Measurements from ENCODE around the gene SEL1L2.

SEL1L2 gene

DNA sequence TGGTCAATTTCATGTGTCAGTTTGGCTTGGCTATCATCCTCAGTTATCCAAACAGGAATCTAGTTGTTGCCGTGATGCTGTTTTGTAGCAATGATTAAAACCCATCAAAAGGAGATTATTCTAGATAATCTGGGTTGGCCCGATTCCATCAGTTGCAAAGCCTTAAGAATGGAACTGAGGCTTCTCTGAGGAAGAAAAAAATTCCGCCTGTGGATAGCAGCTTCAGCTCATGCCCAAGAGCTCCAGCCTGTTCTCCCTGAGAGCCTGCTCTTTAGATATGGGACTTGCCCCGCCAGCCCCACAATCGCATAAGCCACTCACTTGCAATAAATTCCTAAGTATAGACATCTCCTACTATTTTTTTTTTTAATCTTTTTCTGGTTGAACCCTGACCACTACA is 61.5 kb downstream of the SEL1L2 start:
- no peak for FAIRE-seq

DNA sequence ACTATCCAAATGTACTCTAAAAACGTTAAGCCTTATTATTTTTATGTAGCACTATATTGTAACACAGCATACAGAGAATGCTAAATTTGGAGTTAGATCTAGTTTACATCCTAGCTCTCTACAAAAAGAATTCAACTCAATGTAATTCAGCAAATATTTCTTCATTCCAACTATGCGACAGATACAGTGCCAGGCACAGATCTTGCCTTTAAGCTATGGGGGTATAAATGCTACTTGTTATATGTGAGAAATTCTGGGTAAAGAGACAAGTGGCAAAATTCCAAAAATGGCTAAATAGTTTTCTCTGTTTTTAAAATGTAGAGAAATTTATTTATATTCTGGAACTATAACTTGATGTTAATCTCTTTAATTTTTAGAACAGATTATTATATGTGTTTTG is 63.2 kb downstream of the SEL1L2 start:
- no peak for FAIRE-seq

DNA sequence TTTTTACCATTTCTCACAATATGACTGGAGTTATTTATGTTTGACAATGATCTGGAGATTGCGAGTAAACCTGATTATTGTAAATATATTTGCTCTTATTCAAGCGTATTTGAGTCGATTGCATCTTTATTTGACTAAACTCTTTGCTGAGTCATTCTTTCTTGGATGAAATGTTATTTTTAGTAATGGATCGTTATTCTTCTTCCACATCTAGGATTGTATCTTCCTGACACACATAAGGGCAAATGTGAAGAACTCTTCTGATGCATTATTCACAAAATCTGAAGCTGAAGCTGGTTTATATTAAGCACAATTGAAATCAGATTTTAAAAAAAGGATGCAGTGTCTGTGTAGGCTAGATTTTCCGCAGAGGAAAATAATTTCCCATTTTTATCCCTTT is 68.2 kb downstream of the SEL1L2 start:
- no peak for FAIRE-seq

DNA sequence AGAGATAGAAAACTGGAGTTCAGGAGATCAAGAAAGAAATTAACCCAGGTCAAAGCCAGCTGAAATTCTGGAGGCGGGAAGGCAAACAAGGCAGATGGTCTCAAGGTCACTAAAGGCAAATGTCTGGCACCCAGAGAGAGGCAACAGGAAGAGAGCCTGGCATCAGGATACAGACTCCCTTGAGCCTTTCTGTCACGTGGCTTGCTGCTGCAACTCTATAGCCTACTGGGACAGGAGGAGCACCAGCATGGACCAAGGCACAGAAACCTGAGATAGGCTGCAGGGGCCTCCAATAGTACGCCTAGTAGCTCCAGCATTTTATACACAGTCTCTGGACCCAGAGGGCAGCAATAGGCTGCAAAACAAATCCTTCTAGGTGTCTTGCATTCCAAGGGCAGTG is 75.1 kb downstream of the SEL1L2 start:
- FAIRE-seq, result no peak

DNA sequence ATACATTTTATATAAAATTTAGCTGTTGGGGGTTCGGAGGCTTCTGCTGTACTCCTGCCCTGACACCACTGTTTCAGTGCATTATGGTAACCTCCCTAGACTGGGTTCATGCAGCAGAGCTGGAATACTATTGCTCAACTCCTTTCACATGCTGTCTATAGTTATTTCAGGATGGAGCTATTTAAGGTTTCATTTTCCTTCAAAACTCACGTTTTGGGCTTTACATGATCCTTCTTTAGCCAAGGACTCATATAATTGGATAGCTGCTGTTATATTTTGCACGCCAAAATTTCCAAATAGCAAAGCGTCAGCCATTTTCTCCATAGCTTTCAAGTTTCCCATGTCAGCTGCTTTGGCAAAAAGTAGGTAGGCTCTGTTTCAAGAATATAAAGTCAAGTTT is 76.8 kb downstream of the SEL1L2 start:
- no peak for FAIRE-seq

DNA sequence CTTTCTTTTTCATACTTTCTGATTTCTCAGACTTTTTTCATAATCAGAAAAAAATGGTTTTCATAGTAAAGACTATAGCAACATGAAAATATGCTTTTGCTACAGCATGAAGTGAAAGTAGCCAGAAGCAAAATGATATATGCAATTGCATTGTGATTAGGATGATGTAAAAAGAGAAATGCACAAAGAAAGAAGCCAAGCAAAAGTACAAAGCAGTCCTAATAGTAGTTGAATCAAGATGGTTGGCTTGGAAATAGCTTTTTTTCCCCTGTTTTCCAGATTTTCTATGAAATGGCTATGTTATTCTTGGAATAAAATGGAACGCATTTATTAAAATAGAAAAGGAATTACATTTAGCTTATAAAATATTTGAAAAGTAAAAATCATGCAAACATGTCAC is 77.3 kb downstream of the SEL1L2 start:
- no peak for FAIRE-seq

DNA sequence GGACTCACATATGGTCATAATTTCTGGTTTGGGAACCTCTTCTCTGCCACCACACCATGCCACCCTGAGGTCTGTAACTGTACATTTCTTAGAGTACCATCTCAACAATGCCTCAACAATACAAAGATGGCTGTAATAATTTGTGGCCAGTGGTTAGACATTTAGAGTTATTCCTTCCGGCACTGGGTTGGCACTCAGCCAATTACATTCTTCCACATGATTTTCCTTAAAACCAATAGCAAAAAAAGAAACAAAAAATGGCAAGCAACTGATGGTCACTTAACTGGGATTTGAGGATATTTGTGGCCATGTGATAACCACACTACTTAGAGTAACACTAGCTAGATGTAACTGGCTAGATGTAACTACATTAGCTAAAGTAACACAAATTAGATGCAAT is 79.9 kb downstream of the SEL1L2 start:
- no peak for FAIRE-seq

DNA sequence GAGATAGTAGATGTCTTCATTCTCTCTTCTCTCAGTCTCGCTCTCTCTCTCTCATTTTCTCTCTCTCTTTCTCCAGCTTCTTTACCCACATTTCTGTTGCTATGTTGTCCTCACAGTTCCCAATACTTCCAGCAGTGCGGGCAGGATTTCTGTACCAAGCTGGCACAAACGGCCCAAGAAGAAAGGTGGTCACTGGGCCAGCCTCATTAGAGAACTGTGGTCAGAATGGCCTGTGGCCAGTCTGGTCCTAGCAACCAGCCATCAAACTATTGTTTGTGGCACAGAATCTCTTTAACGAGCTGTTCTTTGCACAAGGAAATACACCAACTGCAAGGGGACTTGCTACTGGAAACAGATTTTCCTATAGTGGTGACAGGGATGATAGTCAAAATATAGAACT is 81.3 kb downstream of the SEL1L2 start:
- FAIRE-seq, result no peak

DNA sequence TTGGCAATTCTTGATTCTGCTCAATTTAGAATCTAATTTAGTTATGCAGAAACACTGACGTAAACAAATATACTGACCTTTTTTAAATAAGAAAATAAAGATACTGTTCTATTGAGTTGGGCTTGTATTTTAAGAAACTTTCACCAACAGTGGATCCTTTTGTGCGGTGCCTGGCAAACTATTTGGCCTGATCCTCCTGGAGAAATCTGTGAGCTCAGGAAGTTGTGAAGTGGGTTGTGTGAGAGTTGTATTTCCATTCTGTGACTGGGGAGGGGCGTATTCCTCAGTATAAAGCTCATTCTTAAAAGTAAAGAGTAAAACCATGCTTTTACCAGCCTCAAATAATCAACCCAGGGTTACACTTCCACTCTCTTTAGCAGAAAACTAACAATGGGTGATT is 85.6 kb downstream of the SEL1L2 start:
- no peak for FAIRE-seq

DNA sequence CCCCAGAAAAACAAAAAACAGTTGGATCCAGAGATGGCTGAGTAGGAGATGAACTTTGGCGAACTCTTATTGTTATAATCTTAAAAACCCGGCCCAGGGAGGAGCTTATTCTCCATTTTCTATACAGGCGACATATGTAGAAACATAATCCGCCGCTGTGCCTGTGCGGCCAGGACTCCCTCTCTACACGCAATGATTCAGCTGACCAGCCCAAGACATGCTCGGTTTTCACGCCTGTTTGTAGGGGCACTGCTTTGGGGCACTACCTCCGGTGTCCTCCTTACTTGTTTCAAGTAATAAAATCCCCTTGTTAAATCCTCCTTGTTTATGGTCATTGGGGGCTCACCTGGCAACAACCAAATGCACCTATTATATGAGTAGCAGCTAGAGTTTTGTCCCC is 89.9 kb downstream of the SEL1L2 start:
- no peak for FAIRE-seq

DNA sequence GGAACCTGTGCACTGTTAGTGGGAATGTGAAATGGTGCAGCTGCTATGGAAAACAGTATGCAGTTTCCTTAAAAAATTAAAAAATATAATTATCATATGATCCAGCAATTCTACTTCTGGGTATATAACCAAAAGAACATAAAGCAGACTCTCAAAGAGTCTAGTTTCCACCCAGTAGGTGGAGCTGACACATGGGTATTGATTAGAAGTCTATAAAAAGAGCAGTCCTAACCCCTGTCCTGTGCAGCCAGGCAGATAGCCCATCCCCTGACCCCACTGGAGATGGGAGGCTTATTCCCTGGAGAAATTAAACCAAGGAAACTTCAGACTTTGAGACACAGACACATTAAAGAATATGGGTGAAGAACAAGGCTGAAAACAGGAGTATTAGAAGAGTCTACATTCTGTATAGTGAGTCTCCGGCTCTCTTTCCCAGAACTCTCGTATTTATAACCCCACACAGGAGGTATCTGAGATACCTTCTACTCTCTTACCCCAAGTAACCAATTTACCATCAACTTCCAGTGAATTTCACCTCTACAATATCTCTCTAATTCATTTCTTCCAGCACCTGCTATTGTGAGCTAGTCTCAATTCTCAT is 92.3 kb downstream of the SEL1L2 start:
- FAIRE-seq, result no peak

DNA sequence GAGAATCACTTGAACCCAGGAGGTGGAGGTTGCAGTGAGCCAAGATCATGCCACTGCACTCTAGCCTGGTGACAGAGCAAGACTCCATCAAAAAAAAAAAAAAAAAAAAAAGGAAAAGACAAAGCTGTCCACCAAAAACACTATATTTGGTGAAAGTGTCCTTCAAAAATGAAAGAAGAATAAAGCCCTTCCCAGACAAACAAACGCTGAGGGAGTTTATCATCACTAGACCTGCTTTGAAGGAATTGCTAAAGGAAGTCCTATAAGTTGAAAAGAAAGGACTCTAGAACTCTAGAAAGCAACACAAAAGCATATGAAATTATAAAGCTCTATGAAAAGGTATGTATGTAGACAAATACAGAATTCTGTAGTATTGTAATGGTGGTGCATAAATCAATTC is 98.8 kb downstream of the SEL1L2 start:
- FAIRE-seq, result no peak

DNA sequence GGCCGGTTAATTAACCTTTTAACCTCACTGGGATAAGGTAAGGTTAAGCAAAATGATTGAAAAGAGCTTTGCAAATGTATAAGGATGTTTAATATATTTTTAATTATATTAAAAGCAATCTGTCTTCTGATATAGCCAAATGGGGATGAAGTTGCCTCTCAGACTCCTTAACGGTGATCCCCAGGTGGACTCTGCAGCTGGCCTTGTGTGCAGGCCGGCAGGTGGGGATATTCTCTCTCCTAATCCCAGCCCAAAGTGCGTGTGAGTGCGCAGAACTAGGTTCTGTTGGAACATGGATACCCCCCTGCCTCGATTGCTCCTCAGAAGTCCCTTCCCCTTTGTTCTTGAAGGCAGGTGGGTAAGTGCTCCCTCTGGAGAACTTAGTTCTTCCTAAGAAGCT is 105.6 kb downstream of the SEL1L2 start:
- no peak for FAIRE-seq

DNA sequence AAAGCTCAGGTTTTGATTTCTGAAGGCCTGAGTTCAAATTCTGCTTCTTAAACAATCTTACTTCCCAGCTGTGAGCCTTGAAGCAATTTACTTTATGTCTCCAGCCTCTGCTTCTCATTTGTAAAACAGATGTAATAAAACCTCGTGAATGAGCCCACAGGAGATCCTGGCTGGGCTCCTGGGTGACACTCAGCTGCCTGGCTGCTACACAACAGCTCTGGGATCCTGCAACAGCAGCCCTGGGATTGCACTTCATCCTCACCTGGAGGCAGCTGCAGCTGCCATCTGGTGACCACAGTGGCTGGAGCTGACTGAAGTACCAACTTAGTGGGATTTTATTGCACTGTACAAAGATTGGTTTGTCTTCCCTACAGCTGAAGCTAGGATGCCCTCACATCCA is 107.0 kb downstream of the SEL1L2 start:
- FAIRE-seq, result no peak

DNA sequence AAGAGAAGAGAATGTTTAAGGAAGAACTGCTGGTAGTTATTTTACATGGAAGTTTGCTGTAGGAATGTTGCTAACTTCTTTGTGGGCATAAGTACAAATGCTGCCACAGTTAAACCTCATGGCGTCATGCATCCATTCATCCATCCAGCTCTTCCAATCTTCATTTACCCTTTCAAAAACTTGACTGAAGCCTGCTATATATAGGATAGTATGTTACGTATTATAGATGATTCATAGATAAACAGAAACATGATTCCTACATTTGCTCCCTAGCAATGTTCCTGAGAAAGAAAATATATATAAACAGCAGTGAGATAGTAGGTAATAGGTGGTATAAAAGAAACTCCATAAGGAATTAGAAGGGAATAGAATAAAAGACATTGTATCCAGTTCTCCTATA is 111.8 kb downstream of the SEL1L2 start:
- FAIRE-seq, result no peak

DNA sequence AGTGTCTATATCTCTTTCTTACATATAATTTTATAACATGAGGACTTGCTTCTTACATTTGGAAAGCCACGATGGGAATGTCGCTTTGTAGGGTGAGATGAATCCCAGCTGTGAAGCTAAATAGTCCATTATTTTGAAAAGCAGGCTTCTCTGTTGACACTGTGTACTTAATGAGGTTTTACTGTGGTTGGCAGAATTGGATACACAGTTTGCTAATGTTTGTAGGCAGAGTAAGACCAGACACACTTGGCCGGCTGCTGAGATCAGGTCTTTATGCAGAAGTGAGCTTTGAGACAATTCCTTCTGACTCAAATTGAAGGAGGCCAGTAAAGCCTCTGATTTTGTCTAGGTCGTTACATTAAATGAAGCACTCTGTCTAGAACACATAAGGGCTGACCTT is 112.6 kb downstream of the SEL1L2 start:
- FAIRE-seq, result peak; percentile 83

DNA sequence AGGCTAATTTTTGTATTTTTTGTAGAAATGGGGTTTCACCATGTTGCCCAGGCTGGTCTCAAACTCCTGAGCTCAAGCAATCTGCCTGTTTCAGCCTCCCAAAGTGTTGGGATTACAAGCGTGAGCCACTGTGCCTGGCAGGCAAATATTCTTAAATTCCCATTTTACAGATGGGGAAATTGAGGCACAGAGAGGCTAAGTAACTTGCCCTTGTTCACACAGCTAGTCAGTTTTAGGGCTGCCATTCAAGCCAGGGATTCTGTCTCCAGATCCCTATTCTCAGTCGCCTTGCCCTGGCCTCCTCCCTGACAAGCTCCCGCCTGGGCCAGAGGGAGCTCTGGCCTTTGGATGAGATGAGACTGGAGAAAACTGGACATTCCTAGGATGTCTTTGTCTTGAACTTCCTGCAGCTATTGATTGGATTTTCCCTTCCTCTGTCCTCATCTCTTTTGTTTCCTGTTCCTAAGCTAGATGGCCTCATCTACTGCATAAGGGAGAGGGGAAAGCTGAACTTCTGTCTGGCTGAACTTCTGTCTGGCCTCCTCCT is 115.1 kb downstream of the SEL1L2 start:
- FAIRE-seq, result no peak

DNA sequence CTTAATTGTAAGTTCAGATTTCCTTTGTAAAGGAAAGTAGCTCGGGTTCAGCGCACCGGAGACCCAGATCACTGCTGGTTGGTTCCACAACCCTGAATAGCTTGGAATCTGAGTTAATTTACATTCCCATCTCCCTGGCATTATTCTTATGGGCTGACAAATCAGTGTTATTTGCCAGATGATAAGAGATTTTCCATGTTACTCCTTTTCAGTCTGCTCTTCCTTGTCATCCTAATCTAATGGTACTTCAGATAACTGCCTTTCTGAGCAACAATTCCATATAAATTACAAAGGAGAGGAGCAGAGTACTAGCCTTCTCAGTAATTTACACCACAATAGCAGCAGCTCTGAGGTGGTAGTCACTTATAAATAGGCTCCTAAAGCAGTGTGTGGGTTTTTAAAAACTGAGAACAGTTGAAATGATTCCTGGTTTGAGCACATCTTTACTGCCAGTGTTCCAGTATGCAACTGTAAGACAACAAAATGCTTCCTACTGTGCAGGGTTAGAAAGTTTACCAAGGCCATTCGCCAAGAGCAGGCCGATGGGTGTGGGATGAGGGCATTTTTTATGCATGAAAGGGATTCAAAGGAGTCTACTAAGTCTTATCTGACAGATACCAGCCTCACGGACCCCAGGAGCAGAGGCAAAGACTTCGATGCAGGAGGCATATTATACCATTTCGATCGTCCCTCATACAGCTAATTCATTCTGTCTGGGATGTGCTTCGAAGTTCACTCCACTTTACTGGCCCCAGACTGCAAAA is 115.8 kb downstream of the SEL1L2 start:
- no peak for FAIRE-seq

DNA sequence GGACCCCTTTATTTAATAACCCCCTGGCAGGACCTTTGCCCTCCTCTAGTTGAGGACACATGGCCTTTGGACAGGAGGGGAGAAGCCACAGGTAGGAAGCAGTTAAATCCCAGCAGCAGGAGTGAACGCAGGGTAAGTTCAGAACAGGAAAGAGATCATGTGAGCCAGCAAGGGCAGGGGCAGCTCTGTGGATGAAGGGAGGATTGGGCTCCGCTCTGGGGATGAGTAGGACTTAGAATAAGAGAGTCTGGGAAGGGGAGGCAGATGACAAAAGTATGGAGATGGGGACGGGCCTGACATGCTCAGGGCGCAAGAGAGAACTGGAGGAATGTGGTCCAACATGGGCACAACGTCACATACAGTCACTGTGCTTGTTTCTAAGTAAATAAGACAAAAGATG is 116.6 kb downstream of the SEL1L2 start:
- FAIRE-seq, result no peak

DNA sequence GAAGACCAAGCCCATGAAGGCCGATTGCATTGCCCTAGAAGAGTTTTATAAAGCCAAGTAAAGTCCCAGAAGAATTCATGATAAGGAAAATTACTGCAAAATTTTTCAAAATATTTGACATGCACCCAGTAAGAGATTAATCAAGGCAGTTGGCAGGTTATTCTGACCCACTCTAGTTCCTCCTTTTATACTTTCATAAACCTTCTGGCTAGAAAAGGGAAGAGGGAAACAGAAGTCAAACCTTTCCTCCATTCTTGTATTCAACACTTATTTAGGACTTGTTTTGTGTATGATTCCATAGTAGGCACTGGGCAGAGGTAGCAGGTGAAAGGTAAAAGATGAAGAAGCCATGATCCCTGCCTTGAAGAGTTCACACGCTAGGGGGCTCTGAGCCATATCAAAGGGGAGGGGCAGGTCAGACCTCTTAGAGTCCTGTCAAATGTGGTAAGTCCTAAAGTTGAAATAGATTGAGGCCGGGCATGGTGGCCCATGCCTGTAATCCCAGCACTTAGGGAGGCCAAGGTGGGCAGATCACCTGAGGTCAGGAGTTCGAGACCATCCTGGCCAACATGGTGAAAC is 120.2 kb downstream of the SEL1L2 start:
- no peak for FAIRE-seq

DNA sequence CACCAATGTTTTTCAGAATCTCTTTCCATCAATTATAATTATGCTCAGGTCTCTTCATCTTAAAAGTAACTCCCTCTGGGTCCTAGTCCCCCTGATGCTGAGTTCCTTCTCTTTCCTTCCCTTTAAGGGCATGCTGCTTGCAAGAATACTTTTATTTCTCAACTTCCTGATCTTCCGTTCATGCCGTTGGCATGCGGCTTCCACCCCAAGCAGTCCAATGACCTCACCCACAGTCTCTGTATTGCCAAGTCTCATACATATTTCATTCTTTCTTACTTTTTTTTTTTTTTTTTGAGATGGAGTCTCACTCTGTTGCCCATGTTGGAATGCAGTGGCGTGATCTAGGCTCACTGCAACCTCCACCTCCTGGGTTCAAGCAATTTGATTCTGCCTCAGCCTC is 122.1 kb downstream of the SEL1L2 start:
- no peak for FAIRE-seq

DNA sequence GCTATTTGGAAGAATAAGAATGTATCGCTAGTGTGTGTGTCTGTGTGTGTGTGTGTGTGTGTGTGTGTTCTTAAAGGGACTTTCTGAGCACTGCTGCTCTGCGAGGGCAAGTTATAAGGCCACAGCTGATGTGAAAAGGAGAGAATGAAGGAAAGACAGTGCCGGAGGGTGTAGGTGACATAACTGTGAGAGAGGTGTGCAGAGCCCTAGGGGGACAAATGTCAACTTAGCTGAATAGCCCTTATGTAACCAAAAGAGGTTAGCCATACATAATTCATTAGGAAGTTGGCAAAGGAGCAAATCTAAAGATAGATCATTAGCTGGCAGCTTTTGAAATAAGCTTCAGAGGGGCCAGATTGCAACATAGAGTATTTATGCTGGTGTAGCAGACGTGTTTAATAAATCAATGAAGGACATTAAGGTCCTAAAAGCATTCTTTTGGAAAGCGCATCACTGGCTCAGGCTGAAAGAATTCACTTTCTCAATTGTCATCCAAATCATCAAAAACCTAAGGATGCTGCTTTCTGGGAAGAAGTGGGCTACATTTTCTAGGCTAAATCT is 124.5 kb downstream of the SEL1L2 start:
- peak; percentile 91 for FAIRE-seq

DNA sequence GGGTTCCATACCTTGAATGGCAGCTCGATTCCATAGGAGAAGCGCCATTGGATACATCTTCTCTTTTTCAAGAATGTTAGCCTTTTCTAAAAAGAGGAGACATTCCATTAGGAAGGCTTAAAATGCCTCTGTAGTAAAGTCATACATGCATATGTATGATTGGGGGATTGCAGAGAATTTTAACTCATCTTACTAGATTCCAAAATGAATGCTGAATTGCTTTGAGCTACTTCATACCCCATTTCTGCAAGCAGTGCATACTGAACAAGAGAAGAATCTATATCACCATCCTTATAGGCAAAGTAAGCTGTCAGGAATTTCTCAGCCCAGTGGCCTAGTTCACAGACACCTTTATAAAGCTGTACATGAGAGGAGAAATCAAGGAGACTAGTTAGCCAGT is 125.3 kb downstream of the SEL1L2 start:
- no peak for FAIRE-seq

DNA sequence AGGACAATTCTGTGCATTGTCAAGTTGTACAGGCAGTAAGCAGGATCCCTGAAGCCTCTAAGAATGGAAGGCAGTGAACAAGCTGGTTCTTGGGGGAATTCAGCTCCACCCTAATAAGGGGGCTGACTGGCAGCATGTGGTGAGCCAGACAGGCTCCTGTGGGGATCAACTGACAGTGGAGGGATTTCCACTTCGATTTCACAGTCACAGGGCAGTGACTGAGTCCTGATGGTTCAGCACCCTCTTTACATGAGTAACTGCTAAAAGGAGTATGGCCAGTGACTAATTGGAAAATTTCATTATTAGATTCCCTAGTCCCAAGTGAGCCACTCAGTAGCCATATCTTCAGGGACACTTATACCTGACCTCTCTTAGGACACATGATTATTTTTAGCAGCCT is 127.2 kb downstream of the SEL1L2 start:
- FAIRE-seq, result no peak
